ENCODE results near the gene PPP1CC.
"Not testable (repeated sequence)": the region's sequence is repeated elsewhere in the genome, so short reads cannot be mapped to it uniquely, and the experiment has no call there.

PPP1CC gene

DNA sequence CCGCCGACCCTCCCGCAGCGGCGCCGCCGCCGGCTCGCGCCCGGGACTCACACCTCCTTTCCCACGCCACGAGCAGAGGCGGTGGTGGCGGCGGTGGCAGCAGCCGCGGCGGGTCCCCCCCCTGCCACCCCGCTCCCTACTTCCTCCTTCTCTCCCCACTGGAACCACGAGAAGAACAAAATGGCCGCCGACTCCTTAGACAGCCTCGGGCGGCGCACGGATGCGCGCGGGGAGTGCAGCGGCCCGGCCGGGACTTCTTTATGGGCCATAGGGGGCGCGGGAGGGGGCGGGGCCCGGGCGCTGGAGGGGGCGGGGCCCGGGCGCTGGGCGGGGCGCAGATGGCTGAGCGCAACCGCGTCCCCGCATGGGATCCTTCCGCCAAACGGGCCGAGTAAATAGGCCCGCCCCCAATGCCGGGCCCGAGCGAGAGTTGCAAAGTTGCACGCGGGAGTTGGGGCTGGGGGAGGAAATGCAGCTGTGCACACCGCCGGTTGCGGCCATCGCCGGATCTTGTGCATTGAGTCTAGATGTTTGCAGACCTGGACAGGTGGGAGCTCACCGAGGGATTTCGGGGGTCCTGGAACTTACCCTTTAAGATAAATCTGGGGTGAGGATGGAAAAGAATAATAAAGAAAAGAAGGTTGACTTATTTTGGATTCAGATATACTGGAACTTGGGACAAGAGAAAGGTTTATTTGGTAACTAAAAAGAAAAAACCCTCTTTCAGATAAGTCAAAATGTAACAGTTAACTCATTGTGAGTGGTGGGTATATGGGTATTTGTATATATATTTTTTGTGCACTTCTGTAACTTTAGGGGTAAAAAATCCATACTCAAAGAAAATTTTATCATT lies at the start of gene PPP1CC:
PPP1CC (minus strand) TSS at position 174 of the 853 bp plus-strand sequence. CDS start 184 bp downstream, outside the sequence.
- peak; percentile 97 for DNase-seq

DNA sequence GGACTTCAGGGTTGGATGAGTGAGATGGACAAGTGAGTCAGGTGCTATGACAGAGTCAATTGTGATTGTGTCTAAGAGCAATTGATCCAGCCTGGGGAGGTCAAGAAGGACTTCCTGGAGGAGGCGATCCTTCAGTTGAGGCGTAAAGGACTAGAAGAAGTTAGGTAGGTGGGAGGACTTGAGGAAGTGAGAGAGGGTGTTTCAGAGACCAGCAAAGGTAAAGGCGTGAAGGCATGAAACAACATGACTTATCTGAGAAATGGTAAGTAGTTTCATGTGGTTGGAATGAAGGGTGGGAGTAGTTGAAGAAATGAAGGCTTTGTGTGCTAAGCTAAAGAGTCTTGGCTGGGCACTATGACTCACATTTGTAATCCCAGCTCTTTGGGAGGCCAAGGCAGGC lies 48.9 kb upstream of the PPP1CC start:
- DNase-seq: no peak

DNA sequence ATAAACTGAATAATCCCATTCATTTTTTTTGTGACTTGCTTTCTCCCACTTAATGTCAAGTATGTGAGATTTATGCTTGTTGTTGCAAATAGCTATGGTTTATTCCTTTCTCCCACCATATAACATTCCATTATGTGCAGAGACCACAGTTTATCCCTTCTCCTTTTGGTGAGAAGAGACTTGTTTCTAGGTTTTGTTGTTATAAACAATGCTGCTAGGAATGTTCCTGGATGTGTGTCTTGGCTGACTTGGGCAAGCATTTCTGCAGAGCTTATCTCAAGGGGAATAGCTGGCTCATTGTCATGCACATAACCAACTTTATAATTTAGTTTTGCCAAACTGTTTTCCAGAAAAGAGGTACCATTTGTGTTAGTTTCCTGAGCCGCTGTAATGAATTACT lies 47.6 kb upstream of the PPP1CC start:
- DNase-seq: no peak

DNA sequence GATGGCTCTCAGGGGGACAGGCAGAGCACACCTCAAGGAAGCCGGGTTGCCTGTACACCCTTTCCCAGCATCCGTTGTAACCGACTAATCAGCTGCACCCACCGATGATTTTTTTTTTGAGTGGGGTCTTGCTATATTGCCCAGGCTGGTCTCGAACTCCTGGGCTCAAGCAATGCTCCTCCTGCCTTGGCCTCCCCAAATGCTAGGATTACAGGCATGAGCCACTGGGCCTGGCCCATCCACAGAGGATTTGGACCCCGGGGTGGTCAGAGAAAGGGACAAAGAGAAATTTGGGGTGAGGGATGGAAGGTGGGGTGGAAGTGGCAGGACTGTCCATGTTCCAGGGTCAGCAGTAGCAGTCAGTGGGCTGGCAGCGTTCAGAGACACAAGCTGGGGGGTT lies 43.3 kb upstream of the PPP1CC start:
- DNase-seq: no peak

DNA sequence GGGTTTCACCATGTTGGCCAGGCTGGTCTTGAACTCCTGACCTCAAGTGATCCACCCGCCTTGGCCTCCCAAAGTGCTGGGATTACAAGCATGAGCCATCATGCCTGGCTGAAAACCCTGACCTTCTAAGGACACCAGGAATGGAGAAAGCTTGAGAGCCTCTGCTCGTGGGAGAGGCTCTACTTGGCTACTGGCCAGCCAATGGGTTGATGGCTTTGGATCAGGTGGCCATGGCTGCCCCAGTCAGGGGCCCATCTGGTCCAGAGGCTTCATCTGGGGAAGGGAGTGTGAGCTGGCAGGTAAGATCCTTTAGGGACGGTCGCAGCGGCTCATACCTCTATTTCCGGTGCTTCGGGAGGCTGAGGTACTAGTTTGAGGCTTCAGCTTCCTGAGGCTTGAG lies 42.5 kb upstream of the PPP1CC start:
- DNase-seq: no peak

DNA sequence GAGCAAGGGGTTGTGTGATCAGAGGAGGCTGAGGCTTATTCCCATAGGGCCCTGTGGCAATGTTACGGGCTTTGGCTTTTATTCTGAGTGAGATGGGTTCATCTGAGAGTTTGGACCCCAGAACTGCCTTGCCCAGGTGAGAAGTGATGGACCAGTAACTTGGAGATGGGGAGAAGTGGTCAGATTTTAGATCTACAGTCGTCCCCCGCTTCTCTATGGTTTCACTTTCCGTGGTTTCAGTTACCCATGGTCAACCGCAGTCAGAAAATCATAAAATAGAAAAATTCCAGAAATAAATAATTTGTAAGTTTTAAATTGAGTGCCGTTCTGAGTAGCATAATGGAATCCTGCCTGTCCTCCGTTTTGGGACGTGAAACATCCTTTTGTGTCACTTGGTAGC lies 40.2 kb upstream of the PPP1CC start:
- DNase-seq: no peak

DNA sequence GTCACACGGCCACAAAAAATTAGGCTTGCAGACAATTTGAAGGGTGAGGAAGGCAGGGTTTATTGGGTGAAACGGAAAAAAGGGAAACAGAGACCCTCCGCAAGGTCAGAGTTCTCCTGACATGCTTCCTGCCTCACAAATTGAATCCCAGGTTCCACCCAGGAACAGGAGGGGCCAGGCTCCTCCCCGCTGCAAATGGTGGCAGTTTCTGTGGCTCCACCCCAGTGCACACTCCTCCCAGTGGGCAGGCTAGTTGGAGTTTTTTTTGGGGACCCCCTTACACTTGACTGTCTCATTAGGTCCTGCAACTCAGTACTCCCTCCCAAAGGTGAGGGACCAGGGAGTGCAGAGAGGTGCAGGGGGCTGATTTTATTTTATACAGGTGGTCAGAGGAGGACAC lies 39.4 kb upstream of the PPP1CC start:
- no peak for DNase-seq

DNA sequence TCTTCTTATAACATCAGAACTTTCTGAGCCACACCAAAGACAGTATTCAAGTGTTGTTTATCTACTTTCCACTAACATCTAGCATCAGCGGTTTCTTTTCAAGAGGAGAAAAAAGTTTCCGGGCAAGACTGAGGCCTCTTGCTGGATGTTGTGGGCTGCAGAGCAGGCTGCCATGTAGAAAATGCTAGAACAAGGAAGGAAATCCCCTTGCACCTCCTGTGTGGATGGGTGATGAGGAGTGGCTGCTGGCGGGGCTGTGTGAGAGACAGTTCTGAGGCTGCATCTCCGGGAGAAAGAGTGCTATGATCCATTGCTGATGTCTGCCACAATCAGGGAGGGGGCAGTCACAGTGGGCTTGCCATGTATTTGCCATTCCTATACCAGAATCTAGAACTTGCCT lies 37.8 kb upstream of the PPP1CC start:
- DNase-seq: no peak

DNA sequence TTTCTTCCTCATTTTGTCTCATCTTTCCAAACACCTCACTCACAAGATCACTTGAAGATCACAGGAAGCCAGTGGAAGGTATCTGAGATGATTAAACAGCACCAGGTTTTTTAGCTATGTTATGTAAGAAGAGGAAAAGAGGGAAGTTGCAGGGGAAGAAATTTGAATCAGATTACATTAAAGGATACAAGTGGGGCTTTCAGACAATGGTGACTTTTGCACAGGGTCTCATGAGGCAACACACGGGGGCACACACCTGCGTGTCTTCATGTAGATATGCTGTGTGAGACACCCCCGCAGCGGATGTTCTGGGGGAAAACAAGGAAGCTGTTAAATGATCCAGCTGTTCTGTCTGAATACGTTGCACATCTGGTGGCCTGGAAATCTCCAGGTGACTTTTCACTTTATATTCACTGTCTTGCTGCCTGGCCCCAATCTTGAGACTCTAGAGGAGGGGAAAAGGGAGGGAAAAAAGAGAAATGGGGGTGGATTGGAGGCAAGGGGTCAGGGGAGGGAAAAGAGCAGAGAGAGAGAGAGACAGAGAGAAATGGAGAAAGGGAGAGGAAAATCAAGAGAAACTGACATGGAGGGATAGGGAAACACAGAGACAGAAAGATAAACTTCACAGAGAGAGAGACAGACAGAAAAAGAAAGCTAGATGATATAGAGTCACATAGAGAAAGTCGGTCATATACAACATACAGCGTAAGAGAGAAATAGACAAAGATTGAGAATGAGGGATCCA lies 36.3 kb upstream of the PPP1CC start:
- DNase-seq: no peak

DNA sequence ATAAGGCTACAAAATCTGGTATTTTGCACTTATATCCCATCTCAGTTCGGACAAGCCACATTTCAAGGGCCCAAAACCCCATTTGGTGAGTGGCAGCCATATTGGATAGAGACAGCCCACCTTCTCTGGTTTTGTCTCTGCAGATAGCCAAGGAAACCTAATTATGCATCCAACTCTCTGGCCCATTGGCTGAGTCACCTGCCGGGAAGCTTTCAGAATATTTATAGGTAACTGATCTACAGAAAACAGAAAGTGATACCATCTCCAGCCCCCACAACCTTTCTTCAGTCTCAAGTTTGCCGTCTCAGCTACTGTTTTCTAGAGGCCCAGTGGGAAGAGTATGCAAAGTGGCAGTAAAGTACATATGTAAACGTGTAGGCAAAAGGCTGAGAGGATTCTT lies 33.7 kb upstream of the PPP1CC start:
- DNase-seq: no peak

DNA sequence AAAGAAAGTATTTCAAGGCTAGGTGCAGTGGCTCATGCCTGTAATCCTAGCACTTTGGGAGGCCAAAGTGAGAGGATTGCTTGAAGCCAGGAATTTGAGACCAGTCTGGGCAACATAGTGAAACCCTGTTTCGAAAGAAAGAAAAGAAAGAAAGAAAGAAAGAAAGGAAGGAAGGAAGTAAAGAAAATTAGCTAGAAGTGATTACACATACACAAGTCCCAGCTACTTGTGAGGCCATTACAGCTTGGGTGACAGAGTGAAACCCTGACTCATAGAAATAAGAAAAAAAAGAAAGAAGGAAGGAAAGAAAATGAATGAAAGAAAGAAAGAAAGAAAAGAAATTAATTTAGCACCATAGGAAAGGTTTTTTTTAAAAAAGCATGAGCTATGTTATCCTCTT lies 33.3 kb upstream of the PPP1CC start:
- no peak for DNase-seq

DNA sequence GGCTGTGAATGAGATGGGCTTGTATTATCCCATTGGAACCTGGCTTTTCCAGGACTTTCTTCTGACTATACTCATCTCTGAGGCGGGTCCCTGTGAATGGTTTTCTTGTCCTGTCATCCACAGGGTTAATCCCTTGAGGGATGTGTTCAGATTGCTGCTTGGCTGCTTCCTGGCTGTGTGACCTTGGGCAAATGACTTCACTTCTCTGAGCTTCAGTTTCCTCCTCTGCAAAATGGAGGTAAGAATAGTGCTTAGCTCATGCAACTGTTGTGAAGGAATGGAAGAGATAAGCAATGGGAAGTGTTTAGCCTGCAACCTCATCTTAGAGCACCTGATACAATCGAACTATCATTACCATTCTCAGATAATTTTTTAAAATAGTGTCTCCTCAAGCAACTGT lies 32.1 kb upstream of the PPP1CC start:
- DNase-seq: no peak

DNA sequence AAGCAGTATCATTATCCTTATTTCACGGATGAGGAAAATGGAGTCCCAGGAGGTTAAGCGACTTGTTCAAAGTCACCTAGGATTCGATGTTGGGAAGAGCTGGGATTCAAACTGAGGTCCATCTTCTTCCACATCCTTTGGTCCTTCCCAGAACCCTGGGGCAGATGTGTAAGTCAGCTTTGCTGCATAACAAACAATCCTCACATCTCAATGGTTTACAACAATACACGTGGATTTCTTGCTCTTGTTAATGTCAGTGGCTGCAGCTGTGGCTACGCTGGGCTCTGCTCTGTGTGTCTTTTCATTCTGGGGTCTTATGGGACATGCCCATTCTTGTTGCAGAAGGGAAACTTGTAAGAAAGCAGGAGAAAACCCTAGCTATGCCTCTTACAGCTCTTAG lies 26.3 kb upstream of the PPP1CC start:
- no peak for DNase-seq

DNA sequence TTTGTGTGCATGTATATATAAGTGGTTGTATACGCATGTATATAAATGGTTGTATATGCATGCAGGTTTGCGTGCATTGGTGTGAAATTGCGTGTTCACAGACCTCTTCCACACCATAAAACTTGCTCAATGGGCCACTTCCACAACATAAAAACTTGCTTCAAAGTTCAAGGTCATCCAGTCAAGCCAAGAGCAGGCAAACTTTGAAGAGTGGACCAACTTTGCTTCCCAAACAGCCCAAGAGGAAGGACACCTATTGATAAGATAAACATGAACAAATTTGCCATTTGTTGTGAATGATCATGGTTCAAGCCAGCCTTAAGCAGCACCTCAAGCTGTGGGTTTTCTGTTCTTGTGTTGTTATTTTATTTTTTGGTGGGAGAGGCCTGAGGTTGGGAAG lies 25.2 kb upstream of the PPP1CC start:
- DNase-seq: no peak

DNA sequence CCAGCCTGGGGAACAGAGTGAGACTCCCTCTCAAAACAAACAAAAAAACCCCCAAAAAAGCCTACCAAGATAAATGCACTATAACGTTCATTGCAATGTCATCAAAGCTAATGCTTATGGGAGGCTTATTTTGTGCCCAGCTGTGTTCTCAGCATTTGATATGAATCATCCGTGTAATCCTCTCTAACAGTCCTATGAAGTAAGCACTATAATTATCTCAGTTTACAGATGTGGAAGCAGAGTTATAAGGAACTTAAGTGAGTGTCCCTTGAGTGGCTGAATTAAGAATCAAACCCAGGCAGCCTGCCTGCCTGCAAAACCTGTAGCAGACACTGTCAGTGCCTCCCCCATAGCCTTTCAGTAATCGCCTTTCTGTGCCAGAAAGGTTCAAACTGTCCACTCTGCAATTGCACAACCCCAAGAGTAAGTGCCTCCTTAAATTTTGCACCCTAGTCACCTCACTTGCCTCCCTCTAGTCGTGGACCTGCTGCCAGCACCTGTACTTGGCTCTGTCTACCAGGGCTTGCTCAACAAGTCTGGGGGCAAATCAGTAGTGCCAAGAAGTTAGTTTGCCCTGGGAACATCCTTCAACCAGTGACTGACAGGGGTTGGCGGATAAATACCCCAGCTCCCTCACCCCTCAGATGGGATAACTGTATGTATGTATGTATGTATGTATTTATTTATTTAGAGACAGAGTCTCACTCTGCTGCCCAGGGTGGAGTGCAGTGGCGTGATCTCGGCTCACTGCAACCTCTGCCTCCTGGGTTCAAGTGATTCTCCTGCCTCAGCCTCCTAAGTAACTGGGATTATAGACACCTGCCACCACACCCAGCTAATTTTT lies 23.8 kb upstream of the PPP1CC start:
- no peak for DNase-seq

DNA sequence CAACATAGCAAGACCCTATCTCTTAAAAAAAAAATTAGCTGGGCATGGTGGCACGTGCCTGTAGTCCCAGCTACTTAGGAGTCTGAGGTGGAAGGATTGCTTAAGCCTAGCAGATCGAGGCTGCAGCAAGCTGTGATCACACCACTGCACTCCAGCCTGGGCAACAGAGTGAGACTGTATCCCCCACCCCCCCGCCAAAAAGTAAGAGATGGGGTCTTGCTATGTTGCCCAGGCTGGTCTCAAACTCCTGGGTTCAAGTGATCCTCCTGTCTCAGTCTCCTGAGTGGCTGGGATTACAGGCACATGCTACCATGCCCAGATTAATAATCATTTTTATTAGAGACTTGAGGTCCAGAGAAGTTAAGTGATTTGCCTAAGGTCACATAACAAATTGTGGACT lies 22.9 kb upstream of the PPP1CC start:
- not testable (repeated sequence) for DNase-seq

DNA sequence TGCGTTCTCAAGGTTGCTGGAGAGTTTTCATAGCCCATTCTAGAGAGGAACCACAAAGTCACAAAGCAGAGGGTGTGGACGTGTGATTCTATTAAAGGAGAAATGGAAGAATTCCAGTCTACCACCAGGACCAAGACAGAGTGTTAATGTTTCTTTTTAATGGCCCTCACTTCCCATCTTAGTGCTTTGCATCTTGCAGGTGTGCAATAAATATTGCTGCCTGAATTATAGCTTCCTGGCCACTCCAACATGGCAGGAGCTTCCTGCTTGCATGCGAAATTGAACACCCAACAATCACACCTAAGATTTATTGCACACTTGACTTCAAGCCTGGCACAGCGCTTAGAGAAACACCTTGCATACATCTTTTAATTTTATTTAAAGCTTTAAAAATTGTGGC lies 22.4 kb upstream of the PPP1CC start:
- no peak for DNase-seq

DNA sequence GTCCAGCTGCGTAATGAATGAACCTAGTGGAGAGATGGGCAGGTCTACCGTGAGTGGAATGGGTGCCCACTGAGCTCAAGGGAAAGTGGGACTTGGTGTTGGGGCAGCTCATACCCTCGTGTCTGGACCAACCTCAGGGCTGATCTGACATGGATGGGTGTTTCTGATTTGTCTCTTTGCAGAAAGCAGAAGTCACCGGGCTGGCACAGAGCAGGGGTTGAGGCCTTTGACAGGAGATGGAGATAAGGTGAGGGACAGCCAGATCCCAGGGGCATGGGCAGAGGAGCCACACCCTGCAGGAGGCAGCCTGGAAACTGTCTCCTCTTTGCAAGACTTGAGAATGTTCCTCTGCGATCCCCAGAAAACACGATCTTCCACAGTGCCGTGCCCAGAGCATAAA lies 20.9 kb upstream of the PPP1CC start:
- no peak for DNase-seq

DNA sequence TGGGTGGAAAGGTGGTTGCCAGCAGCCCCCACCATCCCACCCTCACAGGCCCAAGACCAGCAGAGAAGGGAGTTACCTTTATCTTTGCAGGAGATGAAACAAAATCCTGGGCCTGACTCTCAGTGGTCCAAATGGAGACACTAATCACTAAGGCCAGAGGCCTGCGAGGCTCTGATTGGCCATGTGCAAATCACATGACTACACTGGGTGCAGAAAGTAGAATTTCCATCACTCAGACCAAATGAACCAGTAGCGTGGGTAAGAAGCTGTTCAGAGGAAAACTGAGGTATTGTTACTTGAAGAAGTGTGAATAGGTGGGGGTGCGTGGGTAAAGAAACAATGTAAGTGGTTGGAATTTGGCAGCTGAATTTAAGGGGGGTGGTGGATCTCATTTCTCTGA lies 20.2 kb upstream of the PPP1CC start:
- DNase-seq: no peak

DNA sequence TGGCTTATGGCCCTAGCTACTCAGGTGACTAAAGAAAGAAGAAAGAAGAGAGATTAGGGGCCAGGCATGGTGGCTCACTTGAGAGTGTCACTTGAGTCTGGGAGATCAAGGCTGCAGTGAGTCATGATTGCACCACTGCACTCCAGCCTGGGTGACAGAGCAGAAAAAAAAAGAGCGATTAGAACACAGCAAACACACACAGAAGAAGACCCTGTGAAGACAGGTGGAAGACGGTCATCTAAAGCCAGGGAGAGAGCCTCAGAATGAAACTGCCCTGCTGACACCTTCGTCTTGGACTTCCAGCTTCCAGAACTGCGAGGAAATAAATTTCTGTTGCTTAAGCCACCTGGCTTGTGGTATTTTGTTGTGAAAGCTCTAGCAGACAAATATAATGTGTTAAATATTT lies 17.5 kb upstream of the PPP1CC start:
- no peak for DNase-seq

DNA sequence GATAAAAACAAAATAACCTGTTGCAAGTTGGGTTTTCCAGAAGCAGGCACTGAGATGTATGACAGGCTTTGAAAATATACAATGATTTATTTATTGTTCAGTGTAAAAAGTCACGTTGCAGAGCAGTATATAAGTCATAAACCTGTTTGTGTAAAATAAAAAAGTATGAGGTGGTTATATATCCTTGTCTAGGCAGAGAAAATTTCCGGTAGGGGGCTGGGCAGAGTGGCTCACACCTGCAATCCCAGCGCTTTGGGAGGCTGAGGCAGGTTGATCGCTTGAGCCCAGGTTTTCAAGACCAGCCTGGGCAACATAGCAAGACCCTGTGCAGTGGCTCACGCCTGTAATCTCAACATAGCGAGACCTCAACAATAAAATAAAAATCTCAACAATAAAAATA lies 16.2 kb upstream of the PPP1CC start:
- no peak for DNase-seq

DNA sequence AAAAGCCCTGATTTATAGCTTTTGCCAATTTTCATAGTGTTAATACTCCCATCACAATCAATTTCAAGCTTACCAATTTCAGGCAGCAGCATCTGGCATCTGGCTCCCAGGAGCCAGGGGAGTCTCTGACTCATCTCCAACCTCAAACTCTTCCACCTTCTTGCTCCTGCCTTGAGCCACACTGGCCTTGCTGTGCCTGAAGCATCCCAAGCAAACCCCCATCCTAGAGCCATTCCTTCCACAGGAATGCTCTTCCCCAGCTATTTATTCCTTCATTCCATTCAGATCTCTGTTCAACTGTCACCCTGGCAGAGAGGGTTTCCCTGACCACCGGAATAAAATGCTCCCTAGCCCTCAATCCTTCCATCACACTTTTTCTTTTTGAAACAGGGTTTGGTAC lies 13.9 kb upstream of the PPP1CC start:
- DNase-seq: no peak

DNA sequence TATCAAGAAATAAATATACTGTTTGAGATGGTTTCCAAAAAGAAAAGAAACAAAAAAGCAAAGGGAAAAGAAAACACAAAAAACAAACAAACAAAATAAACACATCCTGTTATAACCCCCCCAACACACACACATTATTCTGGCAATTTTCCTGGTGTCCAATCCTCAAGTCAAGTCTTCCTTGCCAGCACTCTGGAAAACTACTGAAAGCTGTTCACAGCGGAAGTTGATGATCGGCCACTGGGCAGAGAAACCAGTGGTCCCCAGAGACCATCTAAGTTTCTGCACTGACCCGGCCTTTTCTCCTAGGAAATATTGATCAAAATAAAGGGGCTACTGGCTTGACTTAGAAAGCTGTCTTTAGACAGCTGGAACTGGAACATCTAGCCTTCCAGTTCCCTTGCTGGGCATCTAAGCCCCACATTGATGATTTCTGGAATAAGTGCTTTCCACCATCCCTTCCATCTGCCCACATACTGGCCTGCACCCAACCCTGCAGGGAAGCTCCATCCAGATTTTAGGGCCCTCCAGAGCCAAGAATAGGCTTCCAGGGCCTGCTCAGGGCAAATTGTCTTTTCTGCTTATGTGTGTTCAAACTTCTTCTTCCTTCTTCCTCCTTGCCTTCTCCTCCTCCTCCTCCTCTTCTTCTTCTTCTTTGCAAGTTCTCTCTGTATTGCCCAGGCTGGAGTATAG lies 11.6 kb upstream of the PPP1CC start:
- DNase-seq: no peak
